BLaER1 treated with 17β-estradiol and CSF1 and Interleukin-3, amounts not matched to agents 10 nM and 100 nM (cell line): ENCODE measurements around the gene PLCB3.
A peak's percentile ranks its signal among the peaks of the same experiment; 100 is the strongest.

Experiments
- H3K27ac ChIP-seq, 11 experiments: shearing (Covaris generic); formaldehyde crosslinking; 2 replicates each; pipeline ENCODE4 v1.8.1; 2022
- H3K27me3 ChIP-seq, 11 experiments: shearing (Covaris generic); formaldehyde crosslinking; 2 replicates each; pipeline ENCODE4 v1.8.1; 2022
- H3K36me3 ChIP-seq, 11 experiments: shearing (Covaris generic); formaldehyde crosslinking; 2 replicates each; pipeline ENCODE4 v1.8.1; 2022
- H3K4me1 ChIP-seq, 10 experiments: shearing (Covaris generic); formaldehyde crosslinking; 2 replicates each; pipeline ENCODE4 v1.8.1; 2022
- H3K4me2 ChIP-seq, 11 experiments: shearing (Covaris generic); formaldehyde crosslinking; 2 replicates each; pipeline ENCODE4 v1.8.1; 2022
- H3K4me3 ChIP-seq, 10 experiments: shearing (Covaris generic); formaldehyde crosslinking; 2 replicates each; pipeline ENCODE4 v1.8.1; 2022
- H3K9ac ChIP-seq, 11 experiments: shearing (Covaris generic); formaldehyde crosslinking; 2 replicates each; pipeline ENCODE4 v1.8.1; 2022
- H3K9me3 ChIP-seq, 11 experiments: shearing (Covaris generic); formaldehyde crosslinking; replicated peaks in 1 of 11; 2 replicates each; pipeline ENCODE4 v1.8.1; 2022
- H4K20me1 ChIP-seq, 11 experiments: shearing (Covaris generic); formaldehyde crosslinking; 2 replicates each; pipeline ENCODE4 v1.8.1; 2022
- Cebpa-rat ChIP-seq, 11 experiments: shearing (Covaris generic); IDR thresholded peaks; 2 replicates each; pipeline ENCODE4 v1.8.1; 2022

The PLCB3 gene

GRCh38 chr11:64258946-64259532, 7.7 kb downstream of the PLCB3 start:
- peaks cover 17 to 31% (median 20%) of the 10 kb centered on the region in 10 experiments for H3K4me1 ChIP-seq
- no peak overlapping the region for H3K27ac ChIP-seq
- peaks cover 91 to 100% (median 97%) of the 10 kb centered on the region in 11 experiments for H3K36me3 ChIP-seq
- peaks cover 0 to 85% (median 15%) of the 10 kb centered on the region in 11 experiments; a peak in 17 of 22 replicates for H4K20me1 ChIP-seq
- no peaks in the 10 kb centered on the region for H3K27me3 ChIP-seq
- H3K4me2 ChIP-seq: no peak overlapping the region
- H3K9ac ChIP-seq: no peak overlapping the region
- H3K4me3 ChIP-seq: no peak overlapping the region
- H3K9me3 ChIP-seq: no peaks in the 10 kb centered on the region
- no peak for TF ChIP-seq Cebpa-rat (IDR thresholded peaks at IDR 0.05)

- H3K9me3 ChIP-seq: no peaks in the 10 kb centered on the region
- TF ChIP-seq Cebpa-rat (IDR thresholded peaks at IDR 0.05): no peak
- 0 out of 22 replicates have a peak overlapping the region, but pooled peaks of 1 of the 11 experiments have one; percentile 9 for H3K9ac ChIP-seq
- no peaks in the 10 kb centered on the region for H3K27me3 ChIP-seq
- H3K36me3 ChIP-seq: peaks cover 86 to 100% (median 96%) of the 10 kb centered on the region in 11 experiments
- H3K27ac ChIP-seq: no peak overlapping the region
- H3K4me1 ChIP-seq: peaks cover 19 to 31% (median 22%) of the 10 kb centered on the region in 10 experiments
- no peak overlapping the region for H3K4me2 ChIP-seq
- H4K20me1 ChIP-seq: peaks cover 0 to 85% (median 9%) of the 10 kb centered on the region in 11 experiments; a peak in 13 of 22 replicates
- no peak overlapping the region for H3K4me3 ChIP-seq
These were observed 8.3 kb downstream of the PLCB3 start for GRCh38 chr11:64259533-64260067.

GRCh38 chr11:64260147-64260708, 8.9 kb downstream of the PLCB3 start:
- peaks cover 81 to 99% (median 92%) of the 10 kb centered on the region in 11 experiments for H3K36me3 ChIP-seq
- no peaks in the 10 kb centered on the region for H3K9me3 ChIP-seq
- H3K27me3 ChIP-seq: no peaks in the 10 kb centered on the region
- H3K4me3 ChIP-seq: no peak overlapping the region
- no peak overlapping the region for H3K27ac ChIP-seq
- H4K20me1 ChIP-seq: peaks cover 0 to 81% (median 7%) of the 10 kb centered on the region in 11 experiments; a peak in 10 of 22 replicates
- 0 out of 22 replicates have a peak overlapping the region, but pooled peaks of 1 of the 11 experiments have one; percentile 9 for H3K9ac ChIP-seq
- no peak for TF ChIP-seq Cebpa-rat (IDR thresholded peaks at IDR 0.05)
- H3K4me1 ChIP-seq: peaks cover 24 to 35% (median 29%) of the 10 kb centered on the region in 10 experiments
- no peak overlapping the region for H3K4me2 ChIP-seq

GRCh38 chr11:64261556-64262080, 10.3 kb downstream of the PLCB3 start:
- H4K20me1 ChIP-seq: peaks cover 0 to 81% (median 1%) of the 10 kb centered on the region in 11 experiments; a peak in 8 of 22 replicates
- TF ChIP-seq Cebpa-rat (IDR thresholded peaks at IDR 0.05): no peak
- peaks cover 72 to 99% (median 92%) of the 10 kb centered on the region in 11 experiments for H3K36me3 ChIP-seq
- peak overlapping the region in 1 of 11 experiments; percentile 27; a peak in 1 of 22 replicates for H3K9ac ChIP-seq
- H3K4me1 ChIP-seq: peaks cover 38 to 49% (median 43%) of the 10 kb centered on the region in 10 experiments
- no peaks in the 10 kb centered on the region for H3K9me3 ChIP-seq
- no peak overlapping the region; a peak in 2 of 22 replicates for H3K4me2 ChIP-seq
- no peak overlapping the region for H3K4me3 ChIP-seq
- no peak overlapping the region for H3K27ac ChIP-seq
- H3K27me3 ChIP-seq: no peaks in the 10 kb centered on the region

- Histone ChIP-seq H3K4me3 (no peak overlapping the region), H3K27ac (peak overlapping the region in 6 of 11 experiments; percentile 21 to 67 (median 39); a peak in 9 of 22 replicates), H4K20me1 (peaks cover 0 to 74% (median 0%) of the 10 kb centered on the region in 11 experiments; a peak in 8 of 22 replicates), H3K9ac (peak overlapping the region in 9 of 11 experiments; percentile 22 to 62 (median 42); a peak in 9 of 22 replicates), H3K9me3 (no peaks in the 10 kb centered on the region), H3K36me3 (peaks cover 64 to 98% (median 86%) of the 10 kb centered on the region in 11 experiments), H3K27me3 (no peaks in the 10 kb centered on the region), H3K4me2 (peak overlapping the region in 9 of 11 experiments; percentile 30 to 68 (median 48); a peak in 15 of 22 replicates), H3K4me1 (peaks cover 46 to 57% (median 51%) of the 10 kb centered on the region in 10 experiments)
- TF ChIP-seq Cebpa-rat (IDR thresholded peaks at IDR 0.05): no peak
These were observed 11.1 kb downstream of the PLCB3 start for GRCh38 chr11:64262271-64263002.

- no peak overlapping the region for H3K4me3 ChIP-seq
- peak overlapping the region in 9 of 11 experiments; percentile 13 to 67 (median 47); a peak in 13 of 22 replicates for H3K27ac ChIP-seq
- H3K4me2 ChIP-seq: peak overlapping the region; percentile 30 to 91 (median 64); a peak in 20 of 22 replicates
- H3K36me3 ChIP-seq: peaks cover 56 to 89% (median 78%) of the 10 kb centered on the region in 11 experiments
- H4K20me1 ChIP-seq: peaks cover 0 to 67% (median 0%) of the 10 kb centered on the region in 11 experiments; a peak in 7 of 22 replicates
- H3K4me1 ChIP-seq: peaks cover 55 to 65% (median 59%) of the 10 kb centered on the region in 10 experiments
- TF ChIP-seq Cebpa-rat (IDR thresholded peaks at IDR 0.05): no peak
- H3K9ac ChIP-seq: peak overlapping the region; percentile 5 to 67 (median 42); a peak in 17 of 22 replicates
- no peaks in the 10 kb centered on the region for H3K9me3 ChIP-seq
- H3K27me3 ChIP-seq: no peaks in the 10 kb centered on the region
These were observed 12.0 kb downstream of the PLCB3 start for GRCh38 chr11:64263021-64263946.

- Histone ChIP-seq H3K4me2 (peak overlapping the region; percentile 19 to 91 (median 64); a peak in 19 of 22 replicates), H3K27me3 (no peaks in the 10 kb centered on the region), H3K36me3 (peaks cover 49 to 83% (median 71%) of the 10 kb centered on the region in 11 experiments), H3K9ac (peak overlapping the region in 10 of 11 experiments; percentile 5 to 67 (median 41); a peak in 15 of 22 replicates), H3K9me3 (no peaks in the 10 kb centered on the region), H3K4me1 (peaks cover 61 to 72% (median 66%) of the 10 kb centered on the region in 10 experiments), H4K20me1 (peaks cover 0 to 61% (median 0%) of the 10 kb centered on the region in 11 experiments; a peak in 7 of 22 replicates), H3K27ac (peak overlapping the region in 9 of 11 experiments; percentile 3 to 67 (median 31); a peak in 11 of 22 replicates), H3K4me3 (no peak overlapping the region)
- TF ChIP-seq Cebpa-rat (IDR thresholded peaks at IDR 0.05): no peak
These were observed 12.6 kb downstream of the PLCB3 start for GRCh38 chr11:64263947-64264317.
